DMS153 treated with DMSO at 0.1 percent for 48 hours (cell line): ENCODE measurements around the gene ADGRA1.

Source experiments
- DNase-seq: peaks from one replicate; lab custom pipeline; 2025; ENCODE audit not compliant: unreplicated experiment; lab: John Stamatoyannopoulos, UW

The ADGRA1 gene

DNA sequence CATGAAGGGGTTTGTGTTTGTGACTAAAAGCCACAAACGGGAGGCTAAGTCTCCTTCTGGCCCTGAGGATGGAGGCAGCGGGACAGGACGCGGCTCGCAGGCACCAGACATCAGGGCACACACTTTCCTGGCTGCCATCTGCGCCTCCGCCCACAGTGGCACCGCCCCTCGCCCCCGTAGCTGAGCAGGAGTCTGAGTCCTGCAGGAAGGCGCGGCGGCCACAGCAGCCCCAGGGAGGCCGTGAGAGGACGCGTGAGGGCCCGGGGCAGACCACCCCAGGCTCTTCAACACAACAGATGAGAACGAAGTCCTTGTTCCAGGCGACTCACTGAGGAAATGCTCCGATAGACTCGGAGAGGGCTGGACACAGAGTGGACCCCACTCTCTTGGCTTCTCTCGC is 6.6 kb downstream of the ADGRA1 start:
- no peak for DNase-seq

- no peak for DNase-seq
These were observed 7.1 kb downstream of the ADGRA1 start for GRCh38 chr10:133094866-133095265.

DNA sequence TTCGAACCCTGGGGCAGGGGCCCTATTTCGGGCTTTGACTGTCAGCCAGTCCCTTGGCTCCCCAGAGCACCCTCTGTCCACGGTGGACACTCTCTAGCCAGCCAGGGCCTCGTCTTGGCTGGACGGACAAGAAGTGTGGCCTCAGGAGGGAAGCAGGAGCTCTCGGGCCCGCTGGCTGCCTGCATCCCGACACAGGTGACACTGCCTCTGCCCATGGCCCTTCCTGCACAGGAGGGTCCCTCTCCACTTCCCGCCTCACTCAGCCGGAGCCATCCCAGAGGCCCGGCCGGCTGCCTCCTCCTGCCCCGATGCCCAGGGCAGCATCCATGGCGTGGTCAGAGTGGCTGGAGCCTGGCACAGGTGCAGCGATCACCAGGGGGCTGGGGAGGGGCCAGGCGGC is 7.9 kb downstream of the ADGRA1 start:
- no peak for DNase-seq

- no peak for DNase-seq
These were observed 9.0 kb downstream of the ADGRA1 start for GRCh38 chr10:133096616-133097269.

- DNase-seq = no peak
These were observed 9.7 kb downstream of the ADGRA1 start for GRCh38 chr10:133097418-133097817.

DNA sequence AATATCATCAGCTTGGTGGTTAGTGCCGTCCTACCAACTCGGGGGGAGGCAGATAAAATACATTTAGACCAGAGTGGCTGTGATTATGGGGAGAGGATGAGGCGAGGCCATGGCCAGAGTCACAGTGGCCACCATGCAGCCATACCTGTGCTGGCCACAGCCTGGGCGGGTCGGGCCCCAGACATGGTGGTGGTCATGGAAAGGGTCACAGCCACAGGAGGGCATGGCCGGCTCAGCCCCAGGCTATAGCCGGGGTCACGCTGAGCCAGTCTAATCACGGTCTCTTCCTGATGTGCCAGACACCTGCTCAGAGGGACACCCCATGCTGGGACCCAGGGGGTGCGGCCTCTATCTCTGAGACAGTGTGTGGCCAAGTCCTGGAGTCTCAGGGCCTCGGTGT is 10.2 kb downstream of the ADGRA1 start:
- no peak for DNase-seq

DNA sequence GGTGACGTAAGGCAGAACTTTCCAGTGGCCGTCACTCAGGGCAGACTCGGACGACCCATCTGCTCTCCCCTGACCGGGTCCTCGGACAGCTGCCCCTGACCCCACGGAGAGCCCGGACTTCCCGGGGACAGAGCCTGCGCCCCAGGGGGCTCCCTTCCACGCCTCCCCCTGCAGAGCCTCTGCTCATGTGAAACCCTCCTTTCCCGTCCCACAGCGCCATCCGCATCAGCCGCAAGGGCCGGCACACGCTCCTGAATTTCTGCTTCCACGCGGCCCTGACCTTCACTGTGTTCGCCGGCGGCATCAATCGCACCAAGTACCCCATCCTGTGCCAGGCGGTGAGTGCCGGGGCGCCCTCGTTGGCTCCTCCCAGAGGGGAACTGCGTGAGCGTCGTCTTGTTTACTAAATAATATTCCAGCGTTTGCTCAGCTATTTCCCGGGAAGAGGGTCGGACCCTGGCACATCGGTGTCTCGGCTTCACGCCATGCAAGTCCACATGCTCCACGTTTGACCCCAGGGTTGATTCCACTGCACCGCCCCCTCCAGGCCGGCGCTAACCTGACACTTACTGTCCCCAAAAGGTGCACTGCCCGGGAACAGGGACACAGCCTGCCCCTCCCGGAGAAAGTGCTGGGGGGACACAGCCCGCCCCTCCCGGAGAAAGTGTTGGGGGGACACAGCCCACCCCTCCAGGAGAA is 10.9 kb downstream of the ADGRA1 start:
- no peak for DNase-seq

GRCh38 chr10:133099571-133099970 is 11.8 kb downstream of the ADGRA1 start:
- no peak for DNase-seq

- DNase-seq = no peak
These were observed 12.5 kb downstream of the ADGRA1 start for GRCh38 chr10:133100186-133100585.

- DNase-seq = peak; percentile 15
These were observed 13.1 kb downstream of the ADGRA1 start for GRCh38 chr10:133100706-133101415.

- DNase-seq = no peak
These were observed 13.7 kb downstream of the ADGRA1 start for GRCh38 chr10:133101416-133101810.

DNA sequence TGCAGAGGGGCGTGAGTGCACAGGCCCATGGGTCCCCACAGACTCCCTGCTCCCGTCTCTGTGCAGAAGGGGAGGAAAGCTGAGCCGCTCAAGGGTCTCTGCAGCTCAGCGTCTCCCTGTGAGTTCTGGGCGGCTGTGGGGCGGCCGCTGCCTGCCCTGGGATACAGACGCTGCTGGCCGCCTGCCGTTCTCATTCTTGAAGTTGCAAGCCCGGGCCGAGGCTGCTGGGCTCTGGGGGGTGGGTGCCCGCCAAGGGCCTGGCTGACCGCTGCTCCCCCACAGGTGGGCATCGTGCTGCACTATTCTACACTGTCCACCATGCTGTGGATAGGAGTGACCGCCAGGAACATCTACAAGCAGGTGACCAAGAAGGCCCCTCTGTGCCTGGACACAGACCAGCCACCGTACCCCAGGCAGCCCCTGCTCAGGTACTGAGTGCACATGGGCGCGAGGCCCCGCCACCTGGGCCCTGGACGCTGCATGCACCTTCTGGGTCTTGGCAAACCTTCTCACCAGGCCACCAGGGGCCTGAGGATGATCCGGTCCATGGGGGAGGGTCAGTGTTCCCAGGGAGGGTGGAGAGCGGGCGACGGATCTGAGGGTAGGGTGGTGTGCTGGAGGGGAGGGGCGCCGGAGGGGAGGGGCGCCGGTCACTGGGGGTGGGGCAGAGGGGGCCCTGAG is 14.8 kb downstream of the ADGRA1 start:
- no peak for DNase-seq

DNA sequence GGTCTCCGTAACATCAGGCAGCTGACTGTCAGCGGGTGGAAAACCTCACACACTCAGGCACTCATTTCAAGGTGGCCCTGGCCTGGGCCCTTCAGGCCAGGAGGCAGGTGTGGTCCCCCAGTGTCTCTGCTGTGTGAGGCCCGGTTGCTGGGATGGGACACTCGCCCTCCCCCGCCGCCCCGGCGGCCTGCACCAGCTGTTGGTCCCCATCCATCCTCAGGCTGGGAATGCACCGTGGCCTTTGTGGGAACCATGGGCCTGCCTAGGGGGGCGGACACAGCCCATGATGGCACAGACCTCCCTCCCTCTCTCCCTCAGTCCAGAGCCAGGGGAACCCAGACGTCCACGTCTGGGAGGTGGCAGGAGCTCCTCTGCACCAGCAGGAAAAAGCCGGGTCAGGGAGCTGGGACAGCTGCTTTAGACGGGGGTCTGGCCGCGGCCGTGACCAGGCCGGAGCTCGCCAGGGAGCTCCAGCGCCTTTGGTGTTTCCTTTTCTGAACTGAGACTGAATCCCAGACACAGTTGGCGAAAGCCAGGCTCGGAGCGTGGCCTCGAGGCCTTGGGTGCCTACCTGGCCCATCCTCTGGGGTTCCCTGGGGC is 15.7 kb downstream of the ADGRA1 start:
- DNase-seq = no peak

- peak; percentile 42 for DNase-seq
These were observed 16.6 kb downstream of the ADGRA1 start for GRCh38 chr10:133104068-133104962.

GRCh38 chr10:133104963-133105640 is 17.4 kb downstream of the ADGRA1 start:
- no peak for DNase-seq

DNA sequence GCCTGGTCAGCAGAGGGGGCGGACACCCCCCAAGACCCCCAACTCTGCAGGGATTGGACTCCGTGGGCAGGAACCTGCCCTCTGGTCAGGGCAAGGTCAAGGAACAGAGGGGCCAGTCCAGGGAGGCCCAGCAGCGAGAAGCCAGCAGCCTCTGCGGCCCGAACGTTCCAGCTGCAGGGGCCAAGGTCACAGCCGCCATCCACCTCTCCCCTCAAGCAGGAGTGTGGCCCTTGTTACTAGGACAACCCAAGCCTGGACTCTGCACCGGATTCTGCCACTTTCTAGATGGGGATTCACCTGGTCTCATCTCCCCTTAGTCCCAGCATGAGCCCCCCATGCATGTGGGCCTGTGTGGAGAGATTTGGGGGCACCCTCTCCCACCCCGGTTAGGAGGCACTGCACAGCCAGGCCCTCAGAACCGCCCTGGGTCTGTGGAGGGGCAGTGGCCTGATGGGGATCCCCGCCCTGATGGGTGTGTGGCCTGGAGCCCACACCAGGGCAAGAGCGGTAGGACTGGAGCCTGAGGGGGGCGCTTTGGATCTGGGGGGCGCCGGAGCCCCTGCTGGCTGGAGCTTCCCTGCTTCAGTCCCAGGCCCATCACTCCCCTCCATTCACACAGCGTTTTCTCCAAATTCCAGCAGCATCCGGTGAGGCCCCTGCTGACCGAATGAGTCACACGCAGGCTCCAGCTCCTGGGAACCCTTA is 18.1 kb downstream of the ADGRA1 start:
- no peak for DNase-seq

- DNase-seq = no peak
These were observed 18.8 kb downstream of the ADGRA1 start for GRCh38 chr10:133106516-133106915.

- no peak for DNase-seq
These were observed 19.7 kb downstream of the ADGRA1 start for GRCh38 chr10:133107442-133107841.

- no peak for DNase-seq
These were observed 22.0 kb downstream of the ADGRA1 start for GRCh38 chr10:133109711-133110110.
